CD4-positive, CD25-positive, alpha-beta regulatory T cell (primary cell): ENCODE data around the gene REEP1. TPM values are rescaled to one million over a fixed set of nuclear protein-coding genes. Genes with fewer than 3 reads are reported as not detected.

Source experiments
- ATAC-seq, 2 donors: fragments of 150-1000 bp; cut with Tn5 transposase; one replicate each; pipeline ENCODE4 v1.10.0; 2021; ENCODE audit warnings: low read depth in 2 of 2, moderate number of reproducible peaks in 2 of 2, moderate library complexity in 1 of 2
- DNase-seq, 3 donors: peaks; one replicate each; pipeline versions ENCODE4 v3.0.0 to v3.0.0-alpha.2; 2012 to 2022; ENCODE audit warnings: mixed read lengths in 1 of 3
- H3K27ac ChIP-seq: one replicate; pipeline ENCODE4 v1.7.0; 2013; ENCODE audit warnings: mild to moderate bottlenecking, low read length; ENCODE audit not compliant: insufficient read depth, poor library complexity, severe bottlenecking
- H3K27me3 ChIP-seq: one replicate; pipeline ENCODE4 v1.7.0; 2013; ENCODE audit warnings: low read length; ENCODE audit not compliant: control insufficient read depth, insufficient read depth
- H3K36me3 ChIP-seq: one replicate; pipeline ENCODE4 v1.7.0; 2013; ENCODE audit warnings: mild to moderate bottlenecking, low read length, moderate library complexity; ENCODE audit not compliant: control insufficient read depth, insufficient read depth
- H3K4me1 ChIP-seq: 2 replicates; pipeline ENCODE4 v1.7.0; 2013; ENCODE audit warnings: mild to moderate bottlenecking, low read length; ENCODE audit not compliant: insufficient read depth, control insufficient read depth, poor library complexity, severe bottlenecking
- H3K4me3 ChIP-seq: one replicate; pipeline ENCODE4 v1.7.0; 2013; ENCODE audit warnings: low read depth, mild to moderate bottlenecking, low read length, moderate library complexity
- H3K9me3 ChIP-seq, 2 experiments: 1 replicate in 1 of 2; 2 replicates in 1 of 2; pipeline ENCODE4 v1.7.0; 2013; ENCODE audit warnings: low read length in 2 of 2, mild to moderate bottlenecking in 1 of 2, moderate library complexity in 1 of 2; ENCODE audit not compliant: control insufficient read depth in 2 of 2
- H3K27ac Mint-ChIP-seq, 3 donors: one replicate each; pipeline ENCODE4 v1.8.0; 2020 to 2022; ENCODE audit warnings: mild to moderate bottlenecking in 3 of 3, mixed read lengths in 3 of 3, moderate library complexity in 2 of 3
- H3K27me3 Mint-ChIP-seq: one replicate; pipeline ENCODE4 v1.8.0; 2022; ENCODE audit warnings: mild to moderate bottlenecking, mixed read lengths
- H3K36me3 Mint-ChIP-seq: one replicate; pipeline ENCODE4 v1.8.0; 2020; ENCODE audit warnings: mixed read lengths
- H3K4me1 Mint-ChIP-seq, 4 donors: one replicate each; pipeline ENCODE4 v1.8.0; 2020 to 2022; ENCODE audit warnings: mixed read lengths in 4 of 4, mild to moderate bottlenecking in 1 of 4
- H3K4me3 Mint-ChIP-seq, 4 donors: one replicate each; pipeline ENCODE4 v1.8.0; 2020 to 2022; ENCODE audit warnings: mild to moderate bottlenecking in 4 of 4, mixed read lengths in 4 of 4, moderate library complexity in 3 of 4
- H3K9me3 Mint-ChIP-seq, 7 donors: one replicate each; pipeline ENCODE4 v1.8.0; 2020 to 2022; ENCODE audit warnings: mixed read lengths in 7 of 7, mild to moderate bottlenecking in 3 of 7, moderate library complexity in 2 of 7
- polyA plus RNA-seq, 4 donors: library from polyadenylated mRNA; unstranded; fragments of 300-500 nt; fragmentation: Illumina TruSeq; gene quantifications; one replicate each; pipeline ENCODE4 v1.2.3, GENCODE V29; 2021
- total RNA-seq: library from RNA; stranded (reverse); gene quantifications from one replicate; pipeline ENCODE4 v1.2.3, GENCODE V29; 2022

The REEP1 gene
- total and polyA plus RNA-seq, 5 donors from 2014 or later: not detected

DNA sequence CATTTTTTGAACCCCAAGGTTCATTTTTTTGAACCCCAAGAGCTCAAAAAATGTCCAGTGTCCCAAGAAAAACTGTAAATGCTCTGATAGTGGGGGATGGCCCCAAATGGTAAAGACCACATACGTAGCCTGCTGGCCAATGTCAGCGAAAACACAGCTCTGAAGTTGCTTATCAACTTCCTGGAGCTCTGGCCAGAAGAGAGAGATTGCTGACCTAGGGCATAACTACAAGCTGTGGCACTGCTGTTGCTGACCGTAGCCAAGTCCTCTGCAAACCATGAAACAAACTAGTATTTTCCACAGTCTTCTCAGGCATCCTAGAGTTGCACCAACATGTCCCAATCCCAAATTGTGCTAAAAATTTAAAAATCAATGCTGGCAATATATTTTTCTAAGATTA, 50.9 kb downstream of the REEP1 start:
- peaks cover 0 to 1% (median 0%) of the 10 kb centered on the region in 7 donors for H3K9me3 Mint-ChIP-seq
- Histone ChIP-seq H3K27ac (no peak overlapping the region), H3K27me3 (peaks cover 16% of the 10 kb centered on the region), H3K9me3 (no peaks in the 10 kb centered on the region), H3K4me1 (no peaks in the 10 kb centered on the region), H3K4me3 (no peak overlapping the region), H3K36me3 (no peaks in the 10 kb centered on the region)
- DNase-seq: no peak
- no peak overlapping the region for H3K4me3 Mint-ChIP-seq
- H3K27me3 Mint-ChIP-seq: peaks cover 15% of the 10 kb centered on the region
- no peaks in the 10 kb centered on the region for H3K4me1 Mint-ChIP-seq
- H3K36me3 Mint-ChIP-seq: no peaks in the 10 kb centered on the region
- H3K27ac Mint-ChIP-seq: no peak overlapping the region
- ATAC-seq: no peak

DNA sequence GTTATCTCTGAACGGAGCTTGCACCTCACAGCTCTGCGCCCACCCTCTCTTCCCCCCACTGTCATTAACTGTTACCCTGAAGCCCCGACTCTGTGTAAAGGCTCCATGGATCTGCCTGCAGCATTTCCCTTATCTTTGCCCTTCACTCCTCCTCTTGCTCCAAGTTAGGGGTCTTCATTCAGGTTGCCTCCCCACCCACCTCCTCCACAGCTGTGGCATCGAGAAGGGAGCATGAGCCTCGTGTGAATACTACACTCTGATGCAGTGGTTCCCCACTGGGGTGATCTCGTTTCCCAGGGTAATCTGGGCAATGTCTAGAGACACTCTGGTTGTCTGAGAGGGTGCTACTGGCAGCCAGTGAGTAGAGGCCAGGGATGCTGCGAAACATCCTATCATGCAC, 51.4 kb downstream of the REEP1 start:
- no peak for ATAC-seq
- no peak for DNase-seq
- Mint-ChIP-seq H3K36me3 (no peaks in the 10 kb centered on the region), H3K9me3 (peaks cover 0 to 1% (median 0%) of the 10 kb centered on the region in 7 donors), H3K4me1 (no peaks in the 10 kb centered on the region), H3K4me3 (no peak overlapping the region), H3K27ac (no peak overlapping the region), H3K27me3 (peaks cover 15% of the 10 kb centered on the region)
- H3K9me3 ChIP-seq: no peaks in the 10 kb centered on the region
- H3K4me1 ChIP-seq: no peaks in the 10 kb centered on the region
- no peak overlapping the region for H3K4me3 ChIP-seq
- peaks cover 15% of the 10 kb centered on the region for H3K27me3 ChIP-seq
- no peak overlapping the region for H3K27ac ChIP-seq
- H3K36me3 ChIP-seq: no peaks in the 10 kb centered on the region

DNA sequence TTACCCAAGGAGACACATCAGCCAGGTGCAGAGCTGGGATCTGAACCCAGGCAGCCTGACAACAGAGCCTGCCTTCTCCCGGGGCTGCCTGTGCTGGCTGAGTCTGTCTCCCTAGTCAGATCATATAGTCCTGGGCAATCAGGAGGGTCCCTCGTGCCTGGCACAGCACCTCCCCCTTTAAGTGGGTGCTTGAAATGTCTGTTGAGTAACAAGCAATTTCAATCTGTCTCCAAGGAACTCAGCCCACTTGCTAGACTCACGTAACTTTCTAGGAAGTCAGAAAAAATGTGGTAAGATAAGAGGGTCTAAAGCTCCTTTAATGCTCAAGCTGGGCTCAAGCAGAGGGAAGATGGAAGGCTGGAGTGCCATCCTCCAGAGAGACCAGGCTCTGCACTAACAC, 51.9 kb downstream of the REEP1 start:
- H3K4me3 ChIP-seq: no peak overlapping the region
- peaks cover 0 to 1% (median 0%) of the 10 kb centered on the region in 7 donors for H3K9me3 Mint-ChIP-seq
- no peak overlapping the region for H3K27ac Mint-ChIP-seq

DNA sequence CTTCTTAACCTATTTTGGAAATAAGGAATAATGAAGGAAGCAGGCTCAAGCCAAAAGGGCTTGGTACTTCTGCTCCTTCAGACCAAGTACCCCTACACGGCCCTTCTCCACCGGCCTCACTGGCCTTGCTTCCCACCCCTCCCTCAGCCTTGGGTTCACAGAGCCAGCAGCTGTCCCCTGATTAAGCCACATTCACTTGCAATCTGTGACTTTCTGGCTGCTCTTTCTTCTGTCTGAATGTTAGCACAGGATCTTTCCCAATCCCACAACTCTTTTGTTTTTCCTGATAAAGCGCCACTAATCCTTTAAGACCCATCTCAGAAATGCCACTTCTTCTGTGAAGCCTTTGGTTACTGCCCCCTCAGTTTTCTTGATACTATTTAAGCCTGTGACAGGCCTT, 52.4 kb downstream of the REEP1 start:
- ATAC-seq: no peak
- no peak overlapping the region for H3K4me3 Mint-ChIP-seq
- peaks cover 0 to 1% (median 0%) of the 10 kb centered on the region in 7 donors for H3K9me3 Mint-ChIP-seq
- H3K27me3 Mint-ChIP-seq: peaks cover 16% of the 10 kb centered on the region
- Histone ChIP-seq H3K4me1 (no peaks in the 10 kb centered on the region), H3K27ac (no peak overlapping the region), H3K27me3 (peaks cover 9% of the 10 kb centered on the region), H3K36me3 (no peaks in the 10 kb centered on the region), H3K9me3 (no peaks in the 10 kb centered on the region), H3K4me3 (no peak overlapping the region)
- H3K36me3 Mint-ChIP-seq: no peaks in the 10 kb centered on the region
- H3K4me1 Mint-ChIP-seq: no peaks in the 10 kb centered on the region
- no peak overlapping the region for H3K27ac Mint-ChIP-seq
- DNase-seq: no peak

More for the DNA sequence above, 51.9 kb downstream of the REEP1 start:
- ATAC-seq (no peak), DNase-seq (no peak)
- H3K27me3 Mint-ChIP-seq: peaks cover 15% of the 10 kb centered on the region
- Histone ChIP-seq H3K36me3 (no peaks in the 10 kb centered on the region), H3K4me1 (no peaks in the 10 kb centered on the region), H3K27ac (no peak overlapping the region), H3K9me3 (no peaks in the 10 kb centered on the region), H3K27me3 (peaks cover 13% of the 10 kb centered on the region)
- no peak overlapping the region for H3K4me3 Mint-ChIP-seq
- H3K4me1 Mint-ChIP-seq: no peaks in the 10 kb centered on the region
- no peaks in the 10 kb centered on the region for H3K36me3 Mint-ChIP-seq

DNA sequence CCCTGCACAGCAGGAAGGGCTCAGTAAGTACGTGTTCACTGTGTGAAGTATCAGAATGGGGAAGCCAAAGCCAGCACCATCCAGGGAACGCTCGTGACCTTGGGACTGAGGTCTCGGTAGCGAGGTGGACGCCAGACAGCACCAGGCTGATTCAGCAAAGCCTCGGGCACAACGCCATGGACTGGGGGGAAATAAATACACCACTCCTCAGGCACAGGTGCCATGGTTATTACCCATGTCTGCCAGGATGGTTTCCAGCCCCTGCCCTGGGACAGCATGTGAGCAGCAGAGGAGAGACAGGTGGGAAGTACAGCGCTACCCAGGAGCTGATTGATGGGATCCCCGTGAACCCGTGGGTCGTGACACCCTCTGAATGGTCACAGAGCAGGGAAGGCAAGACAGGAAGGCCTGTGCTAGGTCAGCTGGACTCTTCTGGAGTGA, 53.0 kb downstream of the REEP1 start:
- Mint-ChIP-seq H3K27ac (no peak overlapping the region), H3K36me3 (no peaks in the 10 kb centered on the region), H3K27me3 (peaks cover 20% of the 10 kb centered on the region), H3K4me1 (no peaks in the 10 kb centered on the region), H3K9me3 (peaks cover 0 to 1% (median 0%) of the 10 kb centered on the region in 7 donors), H3K4me3 (no peak overlapping the region)
- no peaks in the 10 kb centered on the region for H3K36me3 ChIP-seq
- DNase-seq: no peak
- H3K4me1 ChIP-seq: no peaks in the 10 kb centered on the region
- H3K27ac ChIP-seq: no peak overlapping the region
- peaks cover 6% of the 10 kb centered on the region for H3K27me3 ChIP-seq
- no peak for ATAC-seq
- H3K4me3 ChIP-seq: no peak overlapping the region
- no peaks in the 10 kb centered on the region for H3K9me3 ChIP-seq

DNA sequence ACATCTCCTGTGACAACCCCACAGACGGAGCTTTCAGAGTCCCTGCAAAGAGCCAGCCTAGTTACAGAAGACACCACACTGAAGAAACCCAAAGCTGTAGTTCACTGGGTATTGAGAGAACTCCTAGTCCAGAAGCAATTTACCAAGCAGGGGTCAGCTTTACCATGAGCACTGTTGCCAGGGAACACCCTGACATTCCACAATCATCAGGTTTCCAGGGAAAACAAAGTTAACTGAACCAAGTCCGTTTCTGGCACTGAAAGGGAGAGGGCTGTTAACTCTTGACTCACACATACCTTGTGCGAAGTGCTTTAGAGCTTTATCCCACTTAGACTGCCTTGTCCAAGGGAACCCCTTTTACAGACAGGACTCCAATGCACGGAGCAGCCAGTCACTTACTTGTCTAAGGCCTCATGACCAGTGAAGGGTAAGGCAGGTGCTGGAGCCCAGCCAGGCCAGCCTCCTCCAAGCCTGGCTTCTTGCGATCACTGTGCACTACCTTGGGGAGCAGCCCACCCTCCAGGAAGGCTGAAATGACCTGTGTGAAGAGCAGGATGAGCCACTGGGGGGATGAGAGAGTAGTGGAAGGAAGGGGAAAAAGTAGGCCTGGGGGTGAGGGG, 53.9 kb downstream of the REEP1 start:
- Histone ChIP-seq H3K9me3 (no peaks in the 10 kb centered on the region), H3K27me3 (peaks cover 4% of the 10 kb centered on the region), H3K36me3 (no peaks in the 10 kb centered on the region), H3K4me1 (no peaks in the 10 kb centered on the region), H3K27ac (no peak overlapping the region), H3K4me3 (no peak overlapping the region)
- Mint-ChIP-seq H3K36me3 (no peaks in the 10 kb centered on the region), H3K27me3 (peaks cover 17% of the 10 kb centered on the region), H3K9me3 (peaks cover 0 to 1% (median 0%) of the 10 kb centered on the region in 7 donors), H3K4me3 (no peak overlapping the region), H3K27ac (no peak overlapping the region), H3K4me1 (no peaks in the 10 kb centered on the region)
- DNase-seq: no peak
- ATAC-seq: no peak

DNA sequence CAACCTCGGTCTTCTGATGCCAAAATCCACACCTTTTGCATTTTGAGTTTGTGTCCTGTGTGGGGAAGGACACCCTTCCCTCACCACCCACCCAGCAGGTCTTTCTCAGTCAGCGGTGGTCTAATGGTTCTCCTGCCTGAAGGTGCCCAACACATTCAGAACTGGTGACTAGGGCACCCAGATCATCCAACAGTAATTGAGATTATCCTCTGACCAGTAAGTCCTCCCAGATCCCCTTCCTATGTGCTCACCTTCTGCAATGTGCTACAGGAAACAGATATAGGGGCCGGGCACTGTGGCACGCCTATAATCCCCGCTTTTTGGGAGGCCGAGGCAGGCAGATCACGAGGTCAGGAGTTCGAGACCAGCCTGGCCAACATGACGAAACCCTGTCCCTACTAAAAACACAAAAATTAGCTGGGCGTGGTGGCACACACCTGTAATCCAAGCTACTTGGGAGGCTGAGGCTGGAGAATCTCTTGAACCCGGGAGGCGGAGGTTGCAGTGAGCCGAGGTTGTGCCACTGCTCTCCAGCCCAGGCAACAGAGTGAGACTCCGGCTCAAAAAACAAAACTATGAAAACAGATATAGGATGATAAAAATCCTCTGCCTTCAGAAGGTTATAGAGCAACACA, 56.2 kb downstream of the REEP1 start:
- Mint-ChIP-seq H3K4me3 (no peak overlapping the region), H3K9me3 (peaks cover 0 to 1% (median 0%) of the 10 kb centered on the region in 7 donors), H3K36me3 (no peaks in the 10 kb centered on the region), H3K27me3 (peaks cover 22% of the 10 kb centered on the region), H3K4me1 (no peaks in the 10 kb centered on the region), H3K27ac (no peak overlapping the region)
- Histone ChIP-seq H3K27me3 (peaks cover 4% of the 10 kb centered on the region), H3K4me1 (no peaks in the 10 kb centered on the region), H3K9me3 (no peaks in the 10 kb centered on the region), H3K4me3 (no peak overlapping the region), H3K27ac (no peak overlapping the region), H3K36me3 (no peaks in the 10 kb centered on the region)
- DNase-seq: no peak
- no peak for ATAC-seq

DNA sequence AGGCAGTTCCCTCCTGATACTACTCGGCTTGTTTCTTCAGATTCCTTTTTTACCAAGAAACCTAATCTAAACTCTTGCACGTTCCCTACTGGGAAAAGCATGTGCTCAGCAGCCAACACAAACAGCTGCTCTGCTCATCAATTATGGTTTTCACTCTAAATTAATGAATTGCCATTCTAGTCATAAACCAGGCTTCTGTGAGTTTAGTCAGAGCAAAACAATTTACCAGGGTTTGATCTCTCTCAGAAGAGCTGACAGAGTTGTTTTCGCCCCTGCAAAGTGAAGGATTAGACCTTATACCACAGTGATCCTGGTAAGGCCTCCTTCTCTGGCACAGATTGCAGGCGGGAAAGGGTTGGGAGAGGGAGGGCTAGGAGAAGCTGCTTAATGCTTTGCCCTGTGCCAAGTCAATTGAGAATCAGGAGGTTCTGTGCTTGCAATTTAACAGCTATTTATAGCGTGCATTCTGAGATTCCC, 57.2 kb downstream of the REEP1 start:
- Mint-ChIP-seq H3K9me3 (peaks cover 0 to 2% (median 0%) of the 10 kb centered on the region in 7 donors), H3K4me1 (no peaks in the 10 kb centered on the region), H3K36me3 (no peaks in the 10 kb centered on the region), H3K27ac (no peak overlapping the region), H3K4me3 (no peak overlapping the region), H3K27me3 (peaks cover 24% of the 10 kb centered on the region)
- no peak for ATAC-seq
- Histone ChIP-seq H3K9me3 (no peaks in the 10 kb centered on the region), H3K36me3 (no peaks in the 10 kb centered on the region), H3K27me3 (peaks cover 4% of the 10 kb centered on the region), H3K27ac (no peak overlapping the region), H3K4me3 (no peak overlapping the region), H3K4me1 (no peaks in the 10 kb centered on the region)
- no peak for DNase-seq
